Mammary epithelial cell (primary cell): Measurements from ENCODE around the gene MC3R.

Source experiments
- CTCF ChIP-seq, 2 donors: IDR thresholded peaks in 1 of 2; conservative IDR thresholded peaks in 1 of 2; 2 replicates each; pipeline ENCODE4 v1.5.1; 2011 to 2012; ENCODE audit warnings: inconsistent platforms in 2 of 2, low read length in 2 of 2, mild to moderate bottlenecking in 2 of 2, control low read depth in 1 of 2, low read depth in 1 of 2; ENCODE audit not compliant: insufficient read depth in 1 of 2; ENCODE audit errors: extremely low read depth in 1 of 2
- EZH2 ChIP-seq: IDR thresholded peaks from 2 replicates; pipeline ENCODE4 v1.6.1; 2012; ENCODE audit warnings: low read length, inconsistent platforms, borderline replicate concordance

GRCh38 chr20:56259948-56260347, 11.4 kb downstream of the MC3R start:
- TF ChIP-seq CTCF (conservative IDR thresholded peaks at IDR 0.05 in 1 of 2, IDR thresholded peaks at IDR 0.05 in 1 of 2; ENCODE audit: extremely low read depth in 1 of 2, insufficient read depth in 1 of 2, low read depth in 1 of 2, low read length in 2 of 2), result no peak
- no peak for TF ChIP-seq EZH2
